GM19238 (cell line): Measurements from ENCODE around the gene CD151.

Source experiments
- DNase-seq: peaks from one replicate; pipeline ENCODE4 v3.0.0; 2011; ENCODE audit warnings: low spot score; ENCODE audit not compliant: insufficient read length

Gene CD151

DNA sequence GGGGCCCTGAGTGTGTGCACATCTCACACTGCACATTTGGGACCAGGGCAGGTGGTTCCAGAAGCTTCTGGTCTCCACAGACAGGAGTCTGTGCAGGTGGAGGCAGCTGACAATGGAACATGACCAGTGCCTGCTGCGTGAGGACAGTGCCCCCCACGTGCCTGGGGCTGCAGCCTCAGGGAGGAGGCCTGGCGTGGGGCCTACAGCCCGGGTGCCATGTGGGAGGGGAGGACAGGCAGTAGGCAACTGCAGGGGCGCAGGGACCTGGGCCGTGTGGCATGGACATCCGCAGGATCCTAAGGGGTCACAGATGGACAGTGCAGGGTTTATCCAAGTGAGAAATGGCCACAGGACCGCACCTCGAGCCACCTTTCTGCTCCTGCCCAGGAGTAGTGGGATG, 38.7 kb downstream of the CD151 start:
- no peak for DNase-seq

DNA sequence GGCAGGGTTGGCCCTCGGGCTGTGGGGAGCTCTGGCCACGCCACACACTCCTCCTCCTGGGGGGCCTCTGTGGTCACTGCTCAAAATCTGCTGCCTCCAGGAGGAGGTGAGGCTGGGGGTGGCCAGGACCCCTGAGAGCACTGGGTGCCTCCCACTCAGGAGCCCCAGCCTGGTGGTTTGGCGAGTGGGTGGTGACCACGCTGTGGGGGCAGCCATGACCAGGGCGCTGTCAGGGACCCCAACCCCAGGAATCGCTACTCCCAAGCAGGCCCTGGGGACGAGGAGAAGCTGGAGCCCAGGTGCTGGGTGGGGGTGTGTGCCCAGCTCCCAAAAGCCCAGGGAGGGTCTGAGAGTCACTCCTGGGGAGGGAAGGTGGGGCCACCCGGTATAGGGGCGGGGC, 40.0 kb downstream of the CD151 start:
- no peak for DNase-seq

DNA sequence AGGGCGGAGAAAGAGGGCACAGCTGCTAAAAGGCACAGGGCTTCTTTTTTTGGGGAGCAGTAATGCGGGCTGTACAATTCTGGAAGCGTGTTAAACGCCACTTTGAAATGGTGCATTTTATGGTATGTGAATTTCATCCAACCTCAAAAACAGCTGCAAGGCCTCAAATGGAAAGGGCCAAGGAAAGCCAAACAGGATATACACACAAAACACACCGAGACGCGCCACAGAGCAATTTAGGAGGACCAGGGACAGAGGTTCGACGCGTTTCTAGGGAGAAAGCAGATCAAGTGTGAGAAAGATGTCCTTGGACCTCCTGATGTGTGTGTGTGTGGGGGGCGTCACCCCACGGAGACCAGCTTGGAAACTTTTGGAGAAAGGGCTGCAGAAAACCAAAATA, 41.0 kb downstream of the CD151 start:
- no peak for DNase-seq

DNA sequence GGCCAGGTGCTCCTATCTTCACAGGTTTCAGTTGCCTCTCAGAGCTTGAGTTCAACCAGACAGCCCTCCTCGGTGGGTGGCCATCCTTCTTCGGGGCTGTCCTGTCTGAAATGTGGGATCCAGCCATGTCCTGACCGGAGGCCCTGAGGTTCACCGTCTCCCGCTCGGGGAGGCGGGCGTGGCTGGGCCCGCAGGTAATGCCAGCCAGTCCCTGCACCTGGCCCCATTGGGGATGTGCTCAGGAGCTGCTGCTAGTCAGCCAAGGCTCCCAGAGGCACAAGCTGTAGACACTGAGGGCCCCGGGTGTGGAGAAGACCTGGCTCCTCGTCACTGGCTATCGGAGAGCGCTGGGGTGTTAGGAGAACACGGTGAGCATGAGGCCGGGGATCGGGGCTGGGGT, 42.5 kb downstream of the CD151 start:
- no peak for DNase-seq

DNA sequence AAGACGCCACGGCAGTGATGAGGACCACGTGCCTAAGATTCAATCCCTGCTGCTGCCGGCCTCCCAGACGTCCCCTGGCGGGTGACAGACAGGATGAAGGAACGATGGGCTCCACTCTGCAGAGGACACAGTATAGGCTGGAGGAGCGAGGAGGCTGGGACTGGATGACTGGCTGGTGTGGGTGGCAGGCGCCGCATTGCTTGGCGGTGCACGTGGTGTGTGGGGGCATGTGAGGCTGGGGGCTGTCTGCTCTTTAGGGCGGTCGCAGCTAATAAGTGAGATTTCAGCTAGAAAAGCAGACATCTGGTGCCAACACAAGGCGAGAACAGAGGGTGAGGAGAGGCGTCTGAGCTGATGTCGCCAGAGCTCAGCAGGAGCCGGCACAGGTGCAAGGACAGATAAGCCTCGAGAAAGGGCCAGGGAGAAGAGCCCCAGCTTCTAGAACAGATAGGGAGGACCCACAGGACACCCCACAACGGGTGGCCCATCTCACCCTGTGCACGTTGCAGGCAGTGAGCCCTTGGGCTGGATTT, 43.1 kb downstream of the CD151 start:
- DNase-seq = no peak

DNA sequence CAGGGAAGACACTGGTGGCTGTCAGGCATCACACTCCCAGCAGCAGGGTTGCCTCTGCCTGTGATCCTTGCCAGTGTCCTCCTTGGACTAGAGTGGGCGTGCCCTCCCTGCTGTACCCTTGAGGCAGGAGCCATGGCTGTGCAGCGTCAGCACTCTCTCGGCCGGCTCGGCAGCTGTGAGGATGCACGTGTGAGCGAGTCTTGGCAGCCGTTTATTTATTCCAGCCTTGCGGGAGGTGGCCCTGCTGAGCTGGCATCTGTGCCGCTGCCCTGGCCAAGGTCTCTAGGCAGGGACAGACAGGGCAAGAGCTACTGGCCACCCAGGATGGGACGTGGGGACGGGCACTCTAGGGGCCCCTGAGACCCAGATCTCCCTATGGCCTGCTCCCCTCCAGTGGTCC, 43.8 kb downstream of the CD151 start:
- DNase-seq = no peak

DNA sequence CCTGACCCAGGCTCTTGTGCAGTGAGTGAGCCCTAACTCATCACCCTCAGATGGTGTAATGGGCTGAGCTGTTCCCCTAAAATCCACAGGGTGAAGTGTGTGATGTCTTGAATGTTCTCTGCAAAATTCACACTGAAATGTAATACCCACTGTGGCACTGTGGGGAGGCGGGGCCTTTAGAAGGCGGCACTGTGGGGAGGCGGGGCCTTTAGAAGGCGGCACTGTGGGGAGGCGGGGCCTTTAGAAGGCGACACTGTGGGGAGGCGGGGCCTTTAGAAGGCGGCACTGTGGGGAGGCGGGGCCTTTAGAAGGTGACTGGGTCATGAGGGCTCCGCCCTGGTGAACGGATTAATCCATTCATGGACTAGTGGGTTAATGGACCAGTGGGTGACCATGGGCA, 44.8 kb downstream of the CD151 start:
- DNase-seq = no peak

DNA sequence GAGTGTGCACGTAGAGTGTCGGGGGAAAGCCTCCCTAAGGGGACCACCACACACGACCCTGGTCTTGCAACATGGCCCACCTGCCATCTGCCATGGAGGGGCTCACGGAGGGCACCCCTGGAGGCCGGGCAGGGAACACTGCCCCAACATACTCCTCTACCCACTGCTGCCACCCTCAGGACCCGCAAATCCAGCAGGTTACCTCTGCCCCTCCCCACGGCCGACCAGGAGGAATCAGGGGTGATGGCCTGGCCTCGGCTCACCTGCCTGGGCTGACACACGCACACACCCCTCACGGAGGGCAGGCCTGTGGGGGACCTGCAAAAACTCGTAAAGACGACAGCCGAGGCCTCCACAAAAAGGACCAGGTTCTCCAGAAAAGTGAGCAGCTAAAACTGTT, 47.7 kb downstream of the CD151 start:
- no peak for DNase-seq

DNA sequence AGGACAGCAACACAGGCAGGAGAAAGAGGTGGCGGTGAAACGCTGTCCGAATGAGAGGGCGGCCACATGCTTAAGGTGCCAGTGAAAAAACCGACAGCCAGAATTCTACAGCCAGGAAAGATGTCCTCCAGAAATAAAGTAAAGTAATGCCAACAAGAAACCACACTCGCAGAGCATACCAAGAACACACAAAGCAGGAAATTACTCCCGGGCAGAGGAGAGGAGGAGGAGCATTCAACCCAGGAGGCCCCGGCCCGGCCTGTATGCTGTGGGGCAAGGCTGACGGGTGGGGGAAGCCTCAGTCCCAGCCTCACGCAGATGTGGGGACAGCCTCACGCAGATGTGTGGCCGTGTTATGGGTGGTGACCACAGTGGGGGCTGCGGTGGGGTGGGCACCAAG, 49.8 kb downstream of the CD151 start:
- no peak for DNase-seq

DNA sequence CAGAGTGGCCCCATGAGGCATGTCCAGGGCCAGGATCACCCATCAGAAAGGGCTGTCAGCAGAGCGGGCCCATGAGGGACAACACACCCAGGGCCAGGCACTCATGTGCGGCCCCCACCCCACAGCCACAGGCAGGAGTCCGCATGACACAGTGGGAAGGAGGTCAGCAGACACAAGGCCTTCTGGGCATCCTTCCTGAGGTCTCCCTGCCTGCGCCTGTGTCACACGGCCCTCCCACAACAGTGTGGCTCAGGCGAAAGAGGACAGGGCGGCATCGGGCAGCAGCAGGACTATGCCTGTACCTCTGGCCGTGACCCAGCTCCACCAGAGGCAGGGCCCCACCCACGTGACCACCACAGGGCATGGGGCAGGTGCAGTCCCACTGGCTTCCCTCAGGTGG, 50.8 kb downstream of the CD151 start:
- DNase-seq = no peak

DNA sequence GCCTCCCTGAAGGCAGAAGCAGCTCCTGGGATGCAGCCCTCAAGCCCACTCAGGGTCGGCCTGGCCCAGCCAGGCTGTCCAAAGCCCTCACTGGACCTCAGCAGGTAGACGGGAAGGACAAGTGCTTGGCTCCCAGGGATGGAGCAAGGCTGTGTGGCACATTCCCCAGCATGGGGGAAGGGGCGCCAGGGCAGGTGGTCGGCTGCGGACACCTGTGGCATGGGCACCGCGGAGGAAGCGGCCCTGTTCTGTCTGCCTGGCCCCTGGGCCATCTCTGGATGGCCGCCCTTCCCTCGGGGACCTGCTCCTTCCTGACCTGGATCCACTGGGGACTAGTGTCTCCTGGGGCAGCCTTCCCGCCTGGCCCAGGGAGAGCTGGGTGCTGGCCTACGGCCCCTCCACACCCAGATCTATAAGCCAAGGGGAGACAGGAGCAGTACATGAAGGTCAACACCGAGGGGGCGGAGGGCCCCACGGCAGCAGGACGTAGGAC, 51.9 kb downstream of the CD151 start:
- DNase-seq = no peak

DNA sequence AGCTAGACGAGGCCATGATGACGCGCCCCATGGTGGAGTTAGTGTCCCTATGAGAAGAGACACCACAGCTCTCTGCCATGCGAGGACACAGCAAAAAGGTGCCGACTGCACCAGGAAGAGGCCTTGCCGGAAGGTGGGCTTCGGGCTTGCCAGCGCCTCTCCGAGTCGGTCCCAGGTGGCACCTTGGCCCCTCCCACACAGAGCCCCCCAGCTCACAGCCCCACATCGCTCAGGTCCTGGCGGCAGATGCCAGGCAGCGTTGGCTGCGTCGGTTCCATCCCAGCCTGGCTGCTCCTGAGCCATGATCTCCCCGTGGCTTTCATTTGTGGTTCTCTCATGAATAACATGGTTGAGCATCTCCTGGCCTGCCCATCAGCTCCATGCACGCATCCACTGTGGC, 53.8 kb downstream of the CD151 start:
- DNase-seq = no peak

DNA sequence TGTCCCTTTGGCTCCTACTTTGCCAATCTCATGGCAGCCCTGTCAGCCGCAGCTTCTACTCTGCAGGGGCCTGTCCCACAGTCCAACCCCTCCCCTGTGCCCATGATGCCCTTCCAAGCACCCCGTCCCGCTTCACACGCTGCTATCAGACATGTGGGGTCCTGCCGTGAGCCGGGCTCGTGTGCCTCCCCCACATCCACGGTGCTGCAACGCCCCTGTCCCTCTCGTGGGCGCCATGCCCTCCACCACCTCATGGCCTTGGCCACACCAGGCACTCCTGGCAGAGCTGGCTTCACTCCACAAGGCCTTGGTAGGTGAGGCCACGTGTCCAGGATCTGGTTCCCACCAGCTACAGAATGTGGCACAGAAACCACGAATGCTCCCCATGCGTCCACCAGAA, 54.8 kb downstream of the CD151 start:
- no peak for DNase-seq
